ENCODE data around the gene GRAP2. TPM values are rescaled to one million over a fixed set of nuclear protein-coding genes. Genes with fewer than 3 reads are reported as not detected.

Gene GRAP2
- total and polyA plus RNA-seq, 2 donors (not counting 3 experiments of a cell fraction or from before 2014, with no cell fraction given): 0.04 TPM; not detected in 1

DNA sequence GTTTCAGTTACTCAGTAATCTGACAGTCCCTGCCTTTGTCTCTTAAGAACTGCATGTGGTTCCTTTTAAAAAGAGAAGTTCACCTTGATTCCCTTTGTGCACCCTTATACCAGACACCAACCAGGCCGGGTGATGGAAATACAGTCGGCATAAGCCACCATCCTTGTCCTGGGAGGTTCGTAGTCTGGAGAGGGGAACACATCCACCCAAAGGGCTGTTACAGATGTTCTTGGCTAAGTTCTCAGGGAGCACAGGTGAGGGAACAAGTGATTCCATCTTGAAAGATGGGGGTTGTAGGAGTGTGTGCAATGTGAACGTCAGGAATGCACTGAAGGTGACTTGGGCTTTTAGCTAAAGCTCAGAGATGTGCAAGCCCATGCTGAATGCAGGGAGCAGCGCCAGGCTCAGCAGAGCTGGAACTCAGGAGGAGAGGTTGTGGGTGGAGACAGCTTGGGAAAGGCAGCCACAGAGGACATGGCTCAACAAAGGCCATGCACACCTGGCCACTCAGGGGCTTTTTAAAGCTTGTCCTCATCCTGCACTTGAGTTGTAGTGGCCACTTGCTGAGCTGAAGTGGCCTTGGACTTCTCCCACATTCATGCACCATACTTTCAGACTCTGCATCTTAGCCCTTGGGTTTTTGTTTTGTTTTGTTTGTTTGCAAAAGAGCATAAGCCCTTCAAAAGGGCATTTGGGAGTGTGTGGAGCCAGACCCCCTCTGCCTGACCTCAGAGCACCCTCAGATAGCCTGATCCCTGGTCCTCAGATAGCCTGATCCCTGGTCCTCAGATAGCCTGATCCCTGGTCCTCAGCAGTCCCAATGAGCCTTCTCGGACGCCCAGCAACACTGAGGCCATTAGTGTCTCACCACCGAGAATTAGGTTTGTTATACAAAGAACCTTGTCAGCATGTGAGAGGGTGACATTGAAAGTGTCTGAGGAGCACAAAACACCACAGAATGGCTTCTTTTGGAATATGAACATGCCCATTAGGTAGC, 46.6 kb downstream of the GRAP2 start:
- Histone ChIP-seq H4K20me1 (replicated peaks; ENCODE audit: control insufficient read depth, extremely low read depth, insufficient read depth, low read length) (no peaks in the 10 kb centered on the region), H3K9me3 (replicated peaks; ENCODE audit: control insufficient read depth, insufficient read depth, low read length) (no peaks in the 10 kb centered on the region), H2AFZ (ENCODE audit: low read depth, low read length) (no peak overlapping the region), H3K36me3 (ENCODE audit: control insufficient read depth in 2 of 2, extremely low read depth in 1 of 2, insufficient read depth in 2 of 2, low read length in 2 of 2) (no peaks in the 10 kb centered on the region), H3K4me2 (ENCODE audit: insufficient read depth, low read length) (no peak overlapping the region), H3K4me1 (ENCODE audit: control insufficient read depth, extremely low read depth, insufficient read depth, low read length) (no peaks in the 10 kb centered on the region), H3K27ac (ENCODE audit: insufficient read depth, low read depth, low read length) (no peak overlapping the region), H3K4me3 (replicated peaks in 1 of 3; ENCODE audit: insufficient read depth in 1 of 3, low read depth in 1 of 3, low read length in 3 of 3) (no peak overlapping the region), H3K27me3 (ENCODE audit: control insufficient read depth in 2 of 2, insufficient read depth in 2 of 2, low read length in 2 of 2) (peaks cover 4 to 7% of the 10 kb centered on the region in 2 experiments), H3K79me2 (ENCODE audit: control insufficient read depth, insufficient read depth, low read length) (no peaks in the 10 kb centered on the region), H3K9me1 (replicated peaks; ENCODE audit: control insufficient read depth, extremely low read depth, insufficient read depth, low read length) (no peaks in the 10 kb centered on the region), H3K9ac (replicated peaks; ENCODE audit: extremely low read depth, insufficient read depth, low read length) (no peak overlapping the region)
- dilution Hi-C loops (cut with MboI; ENCODE audit: extremely low pct_ligation_motif_present, low sequenced_read_pairs): no loop called here
- POLR2A ChIA-PET: no interaction called here
- TF ChIP-seq FOS (IDR thresholded peaks at IDR 0.05; ENCODE audit: borderline replicate concordance, insufficient read depth, low read length) (no peak), POLR2A (IDR thresholded peaks at IDR 0.05; ENCODE audit: low read depth, low read length) (no peak), EZH2 (IDR thresholded peaks at IDR 0.05; ENCODE audit: borderline replicate concordance, low read depth, low read length, severe bottlenecking) (no peak), POLR2AphosphoS5 (IDR thresholded peaks at IDR 0.05; ENCODE audit: insufficient read depth, low read depth, low read length) (no peak), GATA2 (IDR thresholded peaks at IDR 0.05; ENCODE audit: insufficient read depth, insufficient read length, low read depth, low read length) (no peak), CTCF (IDR thresholded peaks at IDR 0.05; ENCODE audit: extremely low read depth in 1 of 2, insufficient read depth in 1 of 2, low read depth in 1 of 2, low read length in 2 of 2) (no peak), MAX (IDR thresholded peaks at IDR 0.05; ENCODE audit: insufficient read depth, insufficient read length) (no peak), JUN (IDR thresholded peaks at IDR 0.05; ENCODE audit: borderline replicate concordance, insufficient read depth, insufficient read length, low read depth) (no peak)
- no peak for FAIRE-seq
- no peak for DNase-seq (ENCODE audit: low read depth, low spot score)
- CTCF ChIA-PET: no interaction called here
- intact Hi-C loops (cut with micrococcal nuclease): no loop called here
- BruUV-seq (replicated peaks): no TSS peak

Measured in endothelial cell of umbilical vein (primary cell).